Endometrial microvascular endothelial cells (primary cell): ENCODE results near the gene SV2A. TPM values are rescaled to one million over a fixed set of nuclear protein-coding genes. Genes with fewer than 3 reads are reported as not detected.
"Not testable (repeated sequence)": the region's sequence is repeated elsewhere in the genome, so short reads cannot be mapped to it uniquely, and the experiment has no call there.

Experiments used
- in situ Hi-C: cut with HindIII; loops from 2 replicates; pipeline ENCODE4 v1.10.0; 2017; ENCODE audit warnings: low sequenced_read_pairs, low pct_unique_long_range_greater_than_20kb; ENCODE audit errors: inconsistent ontology term
- total RNA-seq: library from RNA; depleted of rRNA; stranded (reverse); fragments of >200 nt; gene quantifications from one replicate; pipeline ENCODE4 v1.2.3, GENCODE V29; 2015; ENCODE audit errors: inconsistent ontology term

SV2A gene
- total RNA-seq: 1.9 TPM

DNA sequence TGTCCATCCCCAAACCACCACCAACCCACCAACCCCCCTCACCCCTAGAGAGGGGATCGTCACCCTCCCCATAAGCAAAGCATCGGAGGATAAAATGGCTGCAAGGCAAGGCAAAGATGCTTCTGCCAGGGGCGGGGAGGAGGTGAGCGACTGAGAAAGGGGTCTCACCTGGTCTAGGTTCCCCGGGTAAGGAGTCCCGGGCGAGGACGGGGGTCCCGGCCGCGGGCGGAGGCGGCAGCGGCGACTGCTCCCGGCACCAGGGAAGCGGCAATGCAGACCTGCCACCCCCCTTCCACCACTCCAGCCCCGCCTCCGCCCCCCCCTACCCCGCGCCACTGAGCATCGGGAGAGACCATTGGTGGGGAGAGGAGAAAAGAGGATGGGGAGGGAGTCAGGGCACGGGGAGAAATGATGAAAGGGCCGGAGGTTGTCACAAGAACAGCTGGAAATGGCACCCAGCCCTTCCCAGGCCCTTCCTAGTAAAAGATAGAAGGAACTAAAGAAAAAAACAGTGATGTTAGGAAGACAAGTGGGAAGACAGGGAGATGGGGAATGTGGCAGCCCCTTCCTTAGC is at the start of gene SV2A:
SV2A (minus strand) TSS at position 274 of the 574 bp plus-strand sequence. CDS start 4,004 bp downstream, outside the sequence.
- in situ Hi-C loops: no loop called here

- in situ Hi-C loops: no loop called here
Observed at GRCh38 chr1:149967041-149967440, 49.4 kb upstream of the SV2A start.

- in situ Hi-C loops: no loop called here
Observed at GRCh38 chr1:149966405-149966804, 48.8 kb upstream of the SV2A start.

DNA sequence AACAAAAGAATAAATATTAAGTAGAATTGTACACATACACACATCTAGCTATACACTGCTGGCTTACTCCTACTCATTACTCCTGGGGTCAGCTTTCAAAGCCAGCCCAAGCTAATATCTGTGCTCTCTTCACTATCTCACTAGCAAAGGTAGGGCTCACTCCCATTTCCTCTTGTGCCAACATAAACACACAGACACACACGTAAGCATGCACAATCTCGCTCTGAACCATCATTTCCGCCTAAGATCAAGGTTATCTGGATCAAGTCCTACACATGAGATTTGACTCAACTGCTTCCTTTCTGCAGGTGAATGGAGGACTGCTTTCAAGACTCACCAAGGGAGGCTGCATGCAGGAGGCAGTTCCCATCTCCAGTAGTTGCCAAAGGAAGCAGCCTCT is 47.8 kb upstream of the SV2A start:
- in situ Hi-C loops: no loop called here

DNA sequence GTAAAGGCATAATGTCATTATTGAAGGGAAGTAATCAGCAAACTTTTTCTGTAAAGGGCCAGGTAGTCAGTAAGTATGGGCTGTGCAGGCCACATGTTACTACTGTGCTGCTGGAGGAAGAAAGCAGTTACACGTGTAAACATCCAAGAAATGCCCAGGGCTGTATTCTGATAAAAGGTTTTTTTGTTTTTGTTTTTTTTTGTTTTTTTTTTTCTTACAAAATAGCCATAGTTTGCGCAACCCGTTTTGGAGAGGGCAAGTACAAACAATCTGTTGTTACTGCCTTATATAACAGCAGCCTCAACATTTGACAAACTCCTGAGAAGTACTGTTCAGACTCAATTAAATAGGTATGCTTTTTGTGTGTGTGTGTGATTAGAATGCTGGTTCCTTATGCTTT is 45.7 kb upstream of the SV2A start:
- in situ Hi-C loops: no loop called here

DNA sequence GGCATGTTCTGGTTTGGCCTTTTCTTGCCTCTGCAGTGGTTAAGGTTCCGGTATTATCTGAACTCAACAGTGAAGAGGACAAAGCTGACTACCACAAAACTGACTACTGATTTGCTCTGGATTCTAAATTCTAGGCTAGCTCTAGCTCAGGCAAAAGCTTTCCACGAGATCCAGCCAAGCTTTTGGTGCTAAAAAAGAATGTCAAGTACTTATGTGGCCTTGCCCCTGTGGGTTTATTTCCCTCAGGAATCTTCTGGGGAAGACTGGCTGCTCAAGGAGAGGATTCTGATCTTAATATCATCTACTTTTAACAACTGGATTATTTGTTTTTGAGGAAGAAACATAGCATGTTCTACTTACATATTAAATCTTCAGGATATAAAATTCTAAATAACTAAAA is 45.1 kb upstream of the SV2A start:
- in situ Hi-C loops: no loop called here

DNA sequence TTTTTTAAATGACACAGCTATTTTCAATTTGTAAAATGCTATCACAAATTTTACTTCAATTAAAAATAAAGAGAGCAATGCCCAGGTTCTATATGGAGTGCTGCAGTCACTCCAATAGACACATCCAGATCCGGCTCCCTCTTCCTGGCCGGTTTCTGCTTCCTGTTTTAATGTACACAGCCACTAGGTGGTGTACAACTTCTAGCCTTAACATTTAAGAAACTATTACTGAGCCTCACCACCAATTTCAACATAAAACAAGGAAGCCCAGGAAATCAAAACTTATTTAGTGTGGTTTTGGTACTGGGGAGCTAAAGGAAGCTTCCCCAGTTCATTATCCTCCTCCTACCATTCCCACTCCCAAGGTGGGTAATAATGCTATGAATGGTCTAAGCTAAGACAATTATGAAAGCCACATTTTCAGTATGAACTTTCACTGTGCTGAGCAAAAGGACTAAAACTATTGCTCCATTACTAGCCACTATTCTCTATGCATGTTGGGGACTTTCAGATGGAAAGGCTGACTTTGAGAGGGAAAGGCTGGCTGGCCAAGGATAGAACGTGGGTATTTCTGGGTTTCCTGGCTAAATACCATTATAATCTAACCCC is 44.5 kb upstream of the SV2A start:
- in situ Hi-C loops: no loop called here

GRCh38 chr1:149957548-149957947 is 39.9 kb upstream of the SV2A start:
- in situ Hi-C loops: not testable (repeated sequence)

- in situ Hi-C loops: no loop called here
Observed at GRCh38 chr1:149949911-149950310, 32.3 kb upstream of the SV2A start.

DNA sequence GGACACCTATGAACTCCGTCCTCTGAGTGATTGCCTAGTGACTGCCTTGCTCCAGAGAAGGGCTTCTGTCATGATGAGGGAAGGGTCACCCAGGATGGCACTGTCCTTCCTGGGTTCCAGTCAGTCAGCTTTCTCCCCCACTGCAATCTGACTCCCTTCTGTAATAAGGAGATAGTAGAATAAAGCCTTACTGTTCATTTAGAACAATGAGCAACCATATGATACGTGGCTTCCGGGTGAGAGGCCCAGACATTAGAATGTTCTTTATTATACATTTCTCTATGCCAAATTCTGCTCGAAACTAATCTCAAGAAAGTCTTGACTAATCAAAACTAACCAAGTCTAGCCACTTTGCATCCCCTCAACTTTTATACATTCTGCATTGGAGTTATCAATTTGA is 27.6 kb upstream of the SV2A start:
- in situ Hi-C loops: no loop called here

- in situ Hi-C loops: no loop called here
Observed at GRCh38 chr1:149942885-149943284, 25.2 kb upstream of the SV2A start.

DNA sequence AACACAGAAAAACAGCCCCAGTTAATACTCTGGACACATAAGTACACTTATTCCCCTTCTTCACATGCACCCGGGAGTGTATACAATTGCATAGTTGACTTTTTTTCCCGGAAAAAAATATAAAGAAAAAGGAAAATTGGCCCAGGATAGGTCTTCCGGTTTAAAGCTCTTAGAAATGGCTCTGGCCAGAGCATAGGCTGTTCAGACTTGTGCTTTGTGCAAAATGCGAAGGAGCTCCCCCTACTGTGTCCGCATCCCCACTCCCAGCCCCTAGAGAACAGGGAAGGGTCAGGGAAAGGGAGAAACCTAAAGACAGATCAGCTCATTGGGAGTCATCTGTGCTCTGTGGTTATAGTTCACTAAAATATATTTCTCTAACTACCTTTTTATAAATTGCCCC is 24.6 kb upstream of the SV2A start:
- in situ Hi-C loops: no loop called here

- in situ Hi-C loops: no loop called here
Observed at GRCh38 chr1:149940427-149940826, 22.8 kb upstream of the SV2A start.

- in situ Hi-C loops: not testable (repeated sequence)
Observed at GRCh38 chr1:149938668-149939003, 21.0 kb upstream of the SV2A start.

DNA sequence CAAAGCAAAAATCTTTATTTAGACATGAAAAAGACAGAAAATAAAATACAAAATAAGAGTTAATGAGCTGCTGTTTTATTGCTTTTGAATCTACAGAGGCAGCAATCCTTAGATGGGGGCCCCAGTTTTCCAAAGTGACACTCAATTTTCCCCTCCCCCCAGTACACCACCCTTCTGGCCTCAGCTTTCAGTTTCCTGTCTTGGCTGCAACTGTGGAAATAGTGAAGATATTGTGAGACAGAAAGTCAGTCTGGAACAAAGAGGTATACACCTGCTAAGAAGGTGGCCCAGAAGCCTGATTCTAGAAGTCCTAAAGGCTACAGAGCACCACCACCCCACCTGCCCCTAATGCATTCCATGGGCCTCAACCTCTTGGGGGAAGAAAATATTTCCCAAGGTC is 20.1 kb upstream of the SV2A start:
- in situ Hi-C loops: no loop called here

- in situ Hi-C loops: no loop called here
Observed at GRCh38 chr1:149936992-149937705, 19.5 kb upstream of the SV2A start.

GRCh38 chr1:149936170-149936991 is 18.7 kb upstream of the SV2A start, which contains the start of gene MTMR11:
Gene MTMR11, minus strand, starts transcription at chr1:149936879. Its CDS starts 232 bp downstream, at chr1:149936647.
- in situ Hi-C loops: no loop called here

DNA sequence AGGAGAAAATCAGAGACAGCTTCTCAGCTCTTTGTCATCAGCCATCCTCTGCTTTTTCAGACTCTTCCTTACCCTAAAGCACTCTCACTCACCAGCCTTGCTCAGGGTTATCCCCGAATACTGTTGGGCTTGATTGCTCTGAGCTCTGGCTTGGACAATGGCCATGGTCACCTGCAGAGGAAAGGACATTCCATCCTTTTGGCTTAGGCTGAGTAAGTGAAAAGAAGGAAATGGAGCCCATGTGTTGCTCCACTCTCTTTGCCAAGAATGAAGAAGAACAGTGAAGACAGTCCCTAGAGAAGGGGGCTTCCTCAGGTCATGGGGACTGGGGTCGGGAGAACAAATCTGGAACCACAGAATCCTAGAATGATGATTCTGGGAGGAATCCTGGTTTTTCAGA is 16.7 kb upstream of the SV2A start:
- in situ Hi-C loops: no loop called here

GRCh38 chr1:149933208-149933607 is 15.6 kb upstream of the SV2A start:
- in situ Hi-C loops: no loop called here

- in situ Hi-C loops: no loop called here
Observed at GRCh38 chr1:149932474-149932873, 14.8 kb upstream of the SV2A start.
